DMS53 treated with DMSO at 0.1 percent for 48 hours (cell line): Measurements from ENCODE around the gene BCL2L11.

Source experiments
- DNase-seq: peaks from one replicate; lab custom pipeline; 2025; ENCODE audit not compliant: unreplicated experiment; lab: John Stamatoyannopoulos, UW

Gene BCL2L11

DNA sequence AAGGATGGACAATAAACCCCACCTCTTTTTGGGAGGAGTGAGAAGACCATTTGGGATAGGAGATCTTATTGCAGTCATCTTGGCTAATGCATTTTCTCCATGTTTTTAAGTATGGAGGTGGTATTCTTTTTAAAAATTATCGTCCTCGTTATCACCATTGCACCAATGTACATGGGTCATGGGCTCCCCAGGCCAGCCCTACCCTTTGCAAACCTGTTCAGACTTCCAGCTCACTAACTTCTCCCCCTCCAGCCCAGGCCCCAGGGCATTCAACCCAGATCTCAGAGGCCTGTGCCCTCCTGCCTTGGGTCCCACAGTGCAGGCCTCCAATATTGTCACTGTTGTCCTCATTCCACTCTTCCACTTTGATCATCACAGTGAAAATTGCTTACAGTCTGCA, 68.4 kb downstream of the BCL2L11 start:
- DNase-seq = no peak

DNA sequence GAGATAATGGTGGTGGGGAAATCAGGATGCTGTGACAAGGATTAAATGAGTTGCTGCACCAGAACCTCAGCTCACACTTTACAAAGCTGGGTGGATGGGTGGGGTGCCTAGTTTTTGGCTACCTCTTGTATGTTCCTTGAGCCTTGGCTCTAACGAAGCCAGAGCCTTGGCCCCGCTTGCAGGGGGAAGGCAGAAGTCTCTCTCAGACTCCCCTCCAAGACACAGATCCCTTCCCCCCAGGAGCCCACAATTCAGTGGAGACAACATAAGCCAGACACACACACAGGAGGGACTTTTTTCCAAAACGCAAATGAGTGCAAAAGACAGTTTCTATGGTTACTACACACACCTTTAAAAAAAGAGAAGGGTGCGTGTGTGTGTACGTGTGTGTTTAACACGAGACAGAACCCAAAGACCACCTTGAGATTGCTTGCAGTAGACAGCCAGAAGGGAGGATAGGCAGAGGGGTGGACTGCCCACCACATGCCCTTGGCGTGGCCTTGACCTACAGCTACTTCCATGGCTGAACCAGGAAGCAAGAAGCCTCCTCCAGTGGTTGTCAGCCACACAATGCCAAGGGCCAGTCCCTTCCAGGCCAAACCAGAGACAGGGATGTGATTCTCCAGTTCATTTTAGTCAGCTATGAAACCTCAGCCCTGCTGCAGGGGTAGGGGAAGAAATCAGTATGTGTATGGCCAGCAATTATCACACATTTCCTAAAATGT, 70.3 kb downstream of the BCL2L11 start:
- DNase-seq = no peak

DNA sequence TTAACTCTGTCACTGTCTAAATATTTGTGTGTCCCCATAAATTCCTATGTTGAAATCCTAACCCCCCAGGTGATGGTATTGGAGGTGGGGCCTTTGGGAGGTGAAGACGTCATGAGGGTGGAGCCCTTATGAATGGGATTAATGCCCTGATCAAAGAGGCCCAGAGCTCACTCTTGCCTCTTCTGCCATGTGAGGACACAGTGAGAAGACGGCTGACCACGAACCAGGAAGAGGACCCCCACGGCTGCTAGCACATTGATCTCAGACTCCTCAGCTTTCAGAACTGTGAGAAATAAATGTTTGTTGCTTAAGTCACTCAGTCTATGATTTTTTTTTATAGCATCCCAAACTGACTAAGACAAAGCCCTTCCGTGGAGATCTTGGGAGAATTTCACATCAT, 71.2 kb downstream of the BCL2L11 start:
- DNase-seq = no peak

DNA sequence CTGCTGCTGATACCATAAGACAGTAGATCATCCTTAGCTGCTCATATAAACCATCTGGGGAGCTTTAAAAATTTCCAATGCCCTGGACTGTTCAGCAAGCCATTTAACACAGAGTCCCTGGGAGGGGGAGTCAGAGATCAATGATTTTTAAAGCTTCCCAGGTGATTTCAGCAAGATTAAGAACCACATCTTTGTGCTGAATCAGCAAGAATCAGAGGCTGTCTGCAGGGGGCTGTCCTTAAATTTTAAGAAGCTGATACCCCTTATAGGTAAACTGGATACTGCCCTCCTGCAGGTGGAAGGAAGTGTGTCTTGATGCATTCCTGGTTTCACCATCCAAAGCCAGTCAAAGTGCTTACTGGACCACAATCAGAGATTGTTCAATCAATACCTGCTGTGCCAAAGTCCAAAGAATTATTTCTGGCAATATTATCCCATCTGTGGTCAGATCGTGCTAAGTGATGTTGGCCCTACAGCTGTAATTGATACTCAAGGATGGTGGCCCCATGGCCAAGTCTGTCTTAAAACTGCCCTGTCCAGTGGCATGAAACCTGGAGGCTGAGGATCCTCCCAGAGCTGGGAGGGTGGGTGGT, 72.2 kb downstream of the BCL2L11 start:
- DNase-seq = no peak

DNA sequence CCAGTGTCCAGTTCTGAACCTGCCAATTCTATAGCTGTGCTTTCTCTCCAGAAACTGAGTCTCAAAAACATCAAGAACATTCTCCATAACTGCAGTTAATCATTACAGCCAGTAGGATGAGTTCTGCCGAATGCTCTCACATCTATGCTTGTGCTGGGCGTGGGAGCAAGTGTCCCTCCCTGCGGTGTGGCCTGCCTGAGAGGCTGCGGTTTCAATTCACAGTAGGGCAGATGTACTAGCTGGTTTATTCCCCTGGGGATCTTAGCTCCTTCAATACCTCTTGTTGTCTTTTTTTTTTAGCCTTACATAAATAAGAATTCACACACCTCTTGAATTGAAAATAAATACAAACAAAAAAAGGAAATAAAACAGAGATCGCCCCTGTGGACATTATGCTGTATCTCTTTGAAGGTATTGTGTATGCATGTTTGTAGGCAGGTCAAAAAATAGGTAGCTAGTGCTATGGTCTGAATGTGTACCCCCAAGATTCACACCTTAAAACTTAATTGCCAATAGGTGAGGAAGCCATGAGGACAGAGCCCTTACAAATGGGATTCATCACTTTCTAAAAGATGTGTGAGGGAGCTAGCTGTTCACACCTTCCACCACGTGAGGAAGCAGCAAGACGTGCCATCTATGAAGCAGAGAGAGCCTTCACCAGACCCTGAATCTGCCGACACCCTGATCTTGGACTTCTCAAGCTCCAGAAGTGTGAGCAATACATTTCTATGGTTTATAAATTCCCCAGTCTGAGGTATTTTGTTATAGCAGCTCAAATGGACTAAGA, 74.3 kb downstream of the BCL2L11 start:
- no peak for DNase-seq

DNA sequence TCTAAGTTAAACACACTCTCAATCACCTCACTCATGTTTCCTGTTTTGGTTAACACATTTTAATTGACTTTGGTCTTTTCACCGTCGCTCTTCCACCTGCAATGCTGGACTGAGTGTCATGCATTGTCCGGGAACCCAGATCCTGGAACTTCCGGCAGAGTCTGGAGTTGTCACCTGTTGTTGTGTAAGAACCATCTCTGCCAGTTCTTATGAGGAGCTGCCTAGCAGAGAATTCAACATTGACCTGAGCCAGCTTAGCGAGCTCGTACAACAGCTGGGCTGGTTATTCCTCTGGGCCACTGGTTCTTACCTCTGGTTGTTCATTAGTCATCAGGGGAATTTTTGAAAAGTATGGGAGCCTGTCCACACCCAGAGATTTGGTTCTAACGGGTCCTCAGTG, 75.7 kb downstream of the BCL2L11 start:
- no peak for DNase-seq

DNA sequence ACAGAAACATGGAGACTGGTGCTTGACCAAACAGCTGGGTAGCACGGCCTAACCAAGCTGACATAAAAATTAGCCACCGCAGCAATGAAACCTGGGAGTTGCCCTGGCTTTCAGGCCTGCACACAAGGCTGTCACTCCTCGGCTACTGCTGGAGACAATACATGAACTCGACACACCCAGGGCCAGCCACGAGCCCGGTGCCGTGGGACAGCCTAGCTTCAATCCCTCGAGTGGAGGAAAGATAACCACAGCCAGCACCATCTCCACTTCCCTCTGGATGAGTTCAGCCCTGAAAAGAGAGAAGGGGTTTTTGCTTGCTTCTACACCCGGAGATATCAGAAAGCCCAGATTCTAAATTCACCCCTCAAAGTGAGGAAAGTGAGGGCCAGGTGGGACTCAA, 78.0 kb downstream of the BCL2L11 start:
- DNase-seq = no peak

DNA sequence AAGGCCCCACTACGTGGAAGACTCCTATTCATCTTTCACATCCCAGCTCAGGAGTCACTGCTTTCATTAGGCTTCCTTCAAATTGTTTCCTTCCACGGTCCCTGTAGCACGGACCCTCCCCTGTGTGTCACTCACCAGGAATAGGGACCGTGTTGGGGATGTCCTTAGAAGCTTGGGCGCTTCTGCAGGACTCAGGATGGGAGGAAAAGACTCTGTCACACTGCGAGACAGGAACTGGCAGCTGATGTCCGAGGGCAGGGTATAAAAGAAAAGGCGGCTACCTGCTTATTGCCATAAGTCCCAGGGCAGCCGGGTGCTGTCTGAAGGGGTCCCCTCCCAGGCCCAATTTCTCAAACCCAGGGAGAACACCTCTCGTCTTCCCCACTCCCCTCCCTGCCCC, 79.1 kb downstream of the BCL2L11 start:
- DNase-seq = no peak

DNA sequence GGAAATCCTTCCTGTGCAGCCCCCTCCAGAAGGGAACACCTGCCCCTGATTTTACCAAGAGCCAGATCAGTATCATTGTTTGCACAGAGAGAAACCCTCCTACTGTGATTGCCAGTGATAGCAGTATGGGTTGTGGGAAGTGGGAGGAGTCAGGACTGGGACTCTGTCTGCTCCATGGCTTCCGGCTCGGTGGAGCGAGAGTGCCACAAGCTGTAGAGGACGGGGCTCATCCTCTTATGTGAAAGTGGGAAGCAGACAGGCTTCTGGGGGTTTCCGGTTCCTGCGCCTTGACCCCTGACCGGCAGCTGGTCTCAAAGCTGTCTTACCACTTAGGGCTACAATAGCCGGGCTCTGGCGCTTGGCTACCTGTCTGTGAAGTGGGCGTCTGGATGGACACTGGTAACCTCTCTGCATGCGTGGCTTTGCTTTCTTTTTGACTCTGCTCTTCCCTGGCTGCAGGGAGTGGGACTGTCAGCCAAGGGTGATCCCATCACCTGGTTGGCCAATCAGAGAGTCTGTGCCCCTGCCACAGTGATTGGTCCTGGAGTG, 79.7 kb downstream of the BCL2L11 start:
- no peak for DNase-seq

DNA sequence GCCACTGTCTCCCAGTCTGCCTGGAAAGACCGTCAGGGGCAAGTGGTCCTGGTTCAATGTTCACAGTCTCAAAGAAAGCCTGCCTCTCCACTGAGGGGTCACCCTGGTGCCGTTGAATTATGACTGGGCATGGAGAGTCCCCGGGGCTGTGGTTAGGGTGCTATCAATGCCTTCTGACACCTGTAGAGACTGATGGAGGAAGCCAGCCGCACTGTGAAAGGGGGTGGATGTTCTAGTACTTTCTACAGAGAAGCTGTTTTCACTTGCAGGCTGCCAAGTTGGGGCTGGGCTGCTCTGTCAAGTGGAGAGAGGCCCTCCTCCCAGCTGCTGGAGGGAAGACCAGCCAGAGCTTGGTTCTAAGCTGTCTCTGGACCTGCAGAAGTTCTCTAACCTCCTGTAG, 80.5 kb downstream of the BCL2L11 start:
- no peak for DNase-seq

DNA sequence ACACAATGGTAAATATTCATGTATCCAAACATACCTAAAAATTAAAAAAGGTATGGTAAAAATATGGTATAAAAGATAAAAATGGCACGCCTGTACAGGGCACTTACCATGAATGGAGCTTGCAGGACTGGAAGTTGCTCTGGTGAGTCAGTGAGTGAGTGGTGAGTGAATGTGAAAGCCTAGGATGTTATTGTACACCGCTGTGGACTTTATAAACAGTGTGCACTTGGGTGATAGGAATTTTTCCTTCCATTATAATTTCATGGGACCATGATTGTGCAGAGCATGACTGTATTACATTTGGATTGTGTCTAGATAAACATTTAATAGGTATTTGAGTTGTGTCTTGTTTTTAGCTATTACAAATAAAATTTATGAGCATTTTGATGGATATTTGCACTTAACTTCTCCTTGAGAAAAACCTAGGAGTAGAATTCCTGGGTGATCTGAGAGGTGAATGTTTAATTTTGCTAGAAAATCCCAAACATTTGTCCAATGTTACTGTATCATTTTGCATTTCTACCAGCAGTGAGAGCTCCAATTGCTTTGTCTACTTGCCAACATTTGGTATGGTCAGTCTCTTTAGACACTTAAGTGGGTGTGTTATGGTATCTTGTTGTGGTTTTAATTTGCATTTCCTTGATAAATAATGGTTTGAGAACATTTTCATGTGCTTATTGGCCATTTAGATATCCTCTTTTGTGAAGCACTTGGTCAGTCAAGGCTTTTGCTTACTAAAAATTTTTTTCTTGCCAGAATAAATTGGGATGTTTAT, 81.7 kb downstream of the BCL2L11 start:
- no peak for DNase-seq

DNA sequence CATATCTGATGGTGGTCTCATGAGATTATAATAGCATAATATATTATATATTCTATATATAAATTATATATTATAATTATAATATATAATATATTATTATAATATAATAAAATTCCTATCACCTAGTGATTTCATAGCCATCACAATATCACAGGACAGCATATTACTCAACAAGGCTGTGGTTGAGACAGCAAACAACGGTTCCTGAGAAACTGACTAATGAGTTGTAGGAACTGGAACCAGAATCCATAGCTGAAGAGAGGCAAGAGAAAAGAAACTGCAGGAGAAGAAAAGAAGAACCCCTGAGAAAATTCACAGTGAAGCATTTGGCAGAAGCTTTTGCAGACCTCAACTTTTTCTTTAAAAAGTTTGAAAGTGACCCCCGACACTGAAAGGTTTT, 84.0 kb downstream of the BCL2L11 start:
- no peak for DNase-seq

DNA sequence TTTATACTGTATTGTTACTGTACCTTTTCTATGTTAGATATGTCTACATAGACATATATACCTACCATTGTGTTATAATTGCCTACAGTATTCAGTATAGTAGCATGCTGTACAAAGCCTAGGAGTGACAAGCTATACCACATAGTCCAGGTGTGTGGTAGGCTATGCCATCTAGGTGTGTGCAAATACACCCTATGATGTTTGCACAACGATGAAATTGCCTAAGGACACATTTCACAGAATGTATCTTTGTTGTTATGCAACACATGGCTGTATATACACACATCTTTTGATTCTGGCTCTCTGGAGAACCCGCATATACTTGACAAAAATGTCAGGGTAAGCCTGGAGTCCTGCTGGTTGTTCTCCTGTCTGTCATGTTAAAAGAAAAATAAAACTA, 85.1 kb downstream of the BCL2L11 start:
- no peak for DNase-seq

DNA sequence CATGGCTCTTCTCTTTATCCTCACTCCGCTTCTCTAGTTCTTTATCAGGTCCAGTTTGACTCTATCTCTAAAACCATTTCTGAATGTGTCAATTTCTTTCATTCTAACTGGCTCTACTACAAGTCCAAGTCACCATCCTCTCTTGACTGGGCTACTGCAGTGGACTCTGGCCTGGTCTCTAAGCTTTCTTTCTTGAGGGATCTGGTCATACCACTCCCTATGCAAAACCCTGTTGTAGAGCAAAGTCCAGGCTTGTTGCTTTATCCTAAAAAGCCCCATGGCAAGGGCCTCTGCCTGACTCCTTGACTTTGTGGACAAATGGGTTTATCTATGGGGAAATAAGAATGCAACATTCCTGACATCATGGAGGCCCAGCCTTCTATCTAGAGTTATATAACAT, 87.1 kb downstream of the BCL2L11 start:
- no peak for DNase-seq

DNA sequence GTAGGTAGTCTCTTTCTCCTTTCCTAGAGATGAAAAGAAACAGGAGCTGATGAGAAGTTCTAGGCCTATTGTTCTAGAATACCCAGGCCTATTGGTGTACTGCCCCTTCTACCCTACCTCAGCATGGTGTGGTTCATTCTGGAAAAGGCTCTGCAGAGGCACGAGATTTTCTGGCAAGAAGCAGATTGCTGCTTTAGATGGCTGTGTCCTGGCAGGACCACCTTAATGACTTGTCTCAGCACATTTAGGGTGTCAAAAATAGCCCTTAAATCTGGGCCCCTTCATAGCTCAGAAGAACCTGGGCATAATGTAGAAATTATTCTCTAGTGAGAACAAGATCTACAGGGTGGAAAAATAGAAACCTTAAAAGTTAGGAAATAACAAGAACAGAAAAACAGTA, 87.9 kb downstream of the BCL2L11 start:
- DNase-seq = no peak

DNA sequence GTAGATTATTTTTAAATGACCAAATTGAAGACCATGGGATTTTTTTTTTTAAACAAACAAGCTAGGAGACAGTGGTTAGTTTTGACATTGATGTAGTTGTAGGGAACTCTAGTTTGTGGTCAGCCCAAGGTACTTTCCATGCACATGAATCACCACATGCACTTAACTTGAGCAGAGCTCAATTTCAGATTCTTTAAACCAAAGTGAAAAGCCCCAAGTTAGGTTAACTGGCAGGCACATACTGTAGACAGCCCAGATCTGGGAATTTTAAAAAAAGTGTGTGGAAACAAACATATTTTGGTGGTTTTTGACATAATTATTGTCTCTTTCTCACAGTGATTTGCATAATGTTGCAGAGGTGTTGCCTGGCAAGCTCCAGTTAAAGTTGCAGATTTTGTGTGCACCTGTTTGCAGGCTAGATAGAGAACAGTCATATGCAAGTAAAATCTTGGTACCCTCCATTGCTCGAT, 88.4 kb downstream of the BCL2L11 start:
- no peak for DNase-seq

DNA sequence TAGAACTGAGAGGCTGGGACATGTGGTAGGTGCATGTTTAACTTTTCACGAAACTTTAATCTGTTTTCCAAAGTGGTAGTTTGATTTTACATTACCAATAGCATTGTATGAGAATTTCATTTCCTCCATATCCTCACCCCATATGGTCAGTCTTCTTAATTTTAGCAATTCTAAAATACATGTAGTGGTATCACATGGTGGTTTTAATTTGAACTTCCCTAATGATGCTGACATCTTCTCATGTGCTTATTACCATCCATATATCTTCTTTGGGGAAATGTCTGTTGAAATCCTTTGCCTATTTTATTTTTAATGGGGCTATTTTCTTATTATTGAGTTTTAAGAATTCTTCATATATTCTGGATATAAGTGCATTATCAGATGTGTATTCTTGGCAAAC, 89.3 kb downstream of the BCL2L11 start:
- no peak for DNase-seq

DNA sequence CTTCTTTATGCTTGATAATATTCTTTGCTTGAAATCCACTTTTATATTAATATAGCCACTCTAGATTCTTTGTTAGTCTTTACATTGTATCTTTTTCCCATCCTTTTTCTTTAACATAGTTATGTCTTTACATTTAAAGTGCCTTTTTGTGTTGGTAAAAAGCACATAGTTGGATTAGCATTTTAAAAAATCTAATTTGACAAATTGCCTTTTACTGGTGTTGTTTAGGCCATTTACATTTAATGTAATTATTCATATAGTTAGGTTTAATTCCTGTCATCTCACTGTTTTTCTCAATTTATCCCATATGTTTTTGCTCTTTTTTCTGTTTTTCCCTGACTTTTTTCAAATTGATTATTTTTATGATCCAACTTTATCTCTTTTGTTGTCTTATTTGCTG, 93.2 kb downstream of the BCL2L11 start:
- no peak for DNase-seq

DNA sequence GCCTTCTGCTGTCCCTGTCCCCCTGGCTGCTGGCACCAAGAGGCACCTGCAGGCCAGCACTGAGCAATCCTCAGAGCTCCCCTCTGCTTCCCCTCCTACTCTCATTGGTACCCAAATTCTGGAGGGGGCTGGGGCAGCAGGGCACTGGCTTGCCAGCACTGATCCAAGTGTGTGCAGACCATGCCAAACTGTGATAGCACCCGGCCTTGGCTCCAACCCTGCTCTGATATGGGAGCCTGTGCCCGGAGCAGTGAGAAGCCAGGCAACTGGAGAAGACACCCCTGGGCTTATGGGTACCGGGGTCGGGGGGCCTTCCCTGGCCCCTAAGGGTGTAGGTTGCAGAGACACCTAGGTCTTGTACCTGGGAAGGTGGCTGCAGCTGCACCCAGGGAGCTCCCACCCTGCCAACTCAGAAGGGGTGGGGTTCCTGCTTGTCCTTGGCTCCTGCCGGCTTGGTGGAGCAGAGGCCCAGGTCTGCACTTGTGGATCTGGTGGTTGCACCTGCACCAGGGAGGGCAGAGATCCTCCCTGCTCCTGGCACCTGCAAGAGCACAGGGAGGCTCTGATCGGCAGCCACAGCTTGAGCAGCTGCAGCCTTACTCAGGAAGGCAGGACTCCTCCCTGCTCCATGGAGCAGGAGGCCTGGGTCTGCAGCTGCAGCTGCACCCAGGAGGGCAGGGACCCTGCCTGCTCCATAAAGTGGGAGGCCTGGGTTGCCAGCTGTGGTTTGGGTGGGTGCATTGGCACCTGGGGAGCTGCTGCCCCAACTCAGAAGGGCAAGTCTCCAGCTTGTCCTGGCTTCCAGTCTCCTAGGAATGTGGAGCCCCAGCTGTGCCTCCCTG, 96.3 kb downstream of the BCL2L11 start:
- no peak for DNase-seq
